Common myeloid progenitor, CD34-positive (primary cell): ENCODE results near the gene BRF1.
A peak's percentile ranks its signal among the peaks of the same experiment; 100 is the strongest.

Source experiments
- CTCF ChIA-PET: fragments of 350-600 bp; sonication (Branson Sonifier 250); formaldehyde crosslinking; loops from one replicate; lab custom pipeline; 2021; ENCODE audit warnings: antibody characterized with exemption; lab: Charles Lee
- POLR2A ChIA-PET: fragments of 350-600 bp; sonication (Branson Sonifier 250); formaldehyde crosslinking; loops from one replicate; lab custom pipeline; 2021; ENCODE audit warnings: antibody characterized with exemption; lab: Charles Lee
- DNase-seq, 3 donors: peaks; one replicate each; pipeline versions ENCODE4 v3.0.0 to v3.0.0-alpha.2; 2013
- H3K27ac ChIP-seq, 2 experiments: 1 replicate in 1 of 2; 2 replicates in 1 of 2; pipeline ENCODE4 v1.7.0; 2013; ENCODE audit warnings: inconsistent platforms in 2 of 2, low read length in 2 of 2, mild to moderate bottlenecking in 2 of 2, low read depth in 1 of 2, moderate library complexity in 1 of 2; ENCODE audit not compliant: severe bottlenecking in 2 of 2, insufficient read depth in 1 of 2, poor library complexity in 1 of 2
- H3K27me3 ChIP-seq, 5 experiments: replicated peaks in 2 of 5; 1 replicate in 3 of 5; 2 replicates in 2 of 5; pipeline versions ENCODE4 v1.6.1 to v1.7.0; 2013; ENCODE audit warnings: low read length in 4 of 5, mild to moderate bottlenecking in 2 of 5, moderate library complexity in 2 of 5, inconsistent platforms in 1 of 5; ENCODE audit not compliant: insufficient read depth in 5 of 5, control insufficient read depth in 4 of 5
- H3K36me3 ChIP-seq, 4 experiments: 1 replicate in 2 of 4; 2 replicates in 2 of 4; pipeline versions ENCODE4 v1.6.1 to v1.7.0; 2013; ENCODE audit warnings: low read length in 3 of 4, control low read depth in 1 of 4, mild to moderate bottlenecking in 1 of 4; ENCODE audit not compliant: control insufficient read depth in 4 of 4, insufficient read depth in 4 of 4
- H3K4me1 ChIP-seq, 4 experiments: 1 replicate in 3 of 4; 2 replicates in 1 of 4; pipeline versions ENCODE4 v1.6.1 to v1.7.1; 2013; ENCODE audit warnings: low read length in 3 of 4, mild to moderate bottlenecking in 3 of 4, control low read depth in 1 of 4, inconsistent platforms in 1 of 4, moderate library complexity in 1 of 4; ENCODE audit not compliant: control insufficient read depth in 4 of 4, insufficient read depth in 4 of 4; ENCODE audit errors: control extremely low read depth in 1 of 4
- H3K4me3 ChIP-seq, 7 experiments: 1 replicate in 4 of 7; 2 replicates in 3 of 7; pipeline versions ENCODE4 v1.5.1 to v1.7.0; 2013; ENCODE audit warnings: mild to moderate bottlenecking in 7 of 7, low read length in 6 of 7, moderate library complexity in 6 of 7, inconsistent platforms in 2 of 7, low read depth in 2 of 7, control low read depth in 1 of 7; ENCODE audit not compliant: insufficient read depth in 4 of 7, control insufficient read depth in 1 of 7; ENCODE audit errors: extremely low read depth in 1 of 7
- H3K9me3 ChIP-seq, 5 experiments: 1 replicate in 4 of 5; 2 replicates in 1 of 5; pipeline versions ENCODE4 v1.6.1 to v1.7.1; 2013; ENCODE audit warnings: low read length in 4 of 5, mild to moderate bottlenecking in 2 of 5, inconsistent platforms in 1 of 5, low read depth in 1 of 5, moderate library complexity in 1 of 5; ENCODE audit not compliant: control insufficient read depth in 4 of 5, insufficient read depth in 2 of 5; ENCODE audit errors: control extremely low read depth in 1 of 5
- WGBS: methylation state at CpG from one replicate; pipeline ENCODE4 v1.1.5; 2013; ENCODE audit not compliant: insufficient coverage; 5-methylcytosine and 5-hydroxymethylcytosine counted together

BRF1 gene

DNA sequence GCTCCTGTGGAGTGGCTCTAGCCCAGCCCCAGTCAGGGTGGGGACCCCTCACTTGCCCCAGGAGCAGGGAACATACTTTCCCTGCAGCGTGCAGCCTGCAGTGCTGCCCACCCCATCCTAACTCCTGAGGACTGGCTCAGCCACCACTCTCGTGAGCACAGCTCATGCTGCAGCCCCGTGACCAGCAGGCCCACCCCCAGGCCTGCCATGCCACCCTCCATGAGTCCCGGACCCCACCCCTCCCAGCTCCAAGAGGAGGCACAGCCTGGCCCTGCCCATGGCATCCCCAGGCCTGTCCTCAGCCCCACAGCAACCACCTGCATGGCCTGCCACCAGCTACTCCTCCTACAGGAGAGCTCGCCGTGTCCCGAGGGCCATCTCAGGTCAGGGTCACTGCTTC lies 128.3 kb downstream of the BRF1 start:
- no peaks in the 10 kb centered on the region for H3K36me3 ChIP-seq
- peaks cover 0 to 59% (median 54%) of the 10 kb centered on the region in 4 experiments for H3K4me1 ChIP-seq
- no peak for DNase-seq
- H3K9me3 ChIP-seq, result no peaks in the 10 kb centered on the region
- no peak overlapping the region for H3K27ac ChIP-seq
- ChIA-PET CTCF (interaction anchor here (1.1 to 18.8 kb wide), 3 partner anchors 9 to 28 kb away, joined by 4 to 248 read pairs (median 4); no protein-coding TSS in a partner anchor), POLR2A (no interaction called here)
- H3K4me3 ChIP-seq, result no peak overlapping the region
- H3K27me3 ChIP-seq, result peaks cover 0 to 41% (median 23%) of the 10 kb centered on the region in 5 experiments
- 79% methylated on average over 6 of the region's 7 CpGs for WGBS

DNA sequence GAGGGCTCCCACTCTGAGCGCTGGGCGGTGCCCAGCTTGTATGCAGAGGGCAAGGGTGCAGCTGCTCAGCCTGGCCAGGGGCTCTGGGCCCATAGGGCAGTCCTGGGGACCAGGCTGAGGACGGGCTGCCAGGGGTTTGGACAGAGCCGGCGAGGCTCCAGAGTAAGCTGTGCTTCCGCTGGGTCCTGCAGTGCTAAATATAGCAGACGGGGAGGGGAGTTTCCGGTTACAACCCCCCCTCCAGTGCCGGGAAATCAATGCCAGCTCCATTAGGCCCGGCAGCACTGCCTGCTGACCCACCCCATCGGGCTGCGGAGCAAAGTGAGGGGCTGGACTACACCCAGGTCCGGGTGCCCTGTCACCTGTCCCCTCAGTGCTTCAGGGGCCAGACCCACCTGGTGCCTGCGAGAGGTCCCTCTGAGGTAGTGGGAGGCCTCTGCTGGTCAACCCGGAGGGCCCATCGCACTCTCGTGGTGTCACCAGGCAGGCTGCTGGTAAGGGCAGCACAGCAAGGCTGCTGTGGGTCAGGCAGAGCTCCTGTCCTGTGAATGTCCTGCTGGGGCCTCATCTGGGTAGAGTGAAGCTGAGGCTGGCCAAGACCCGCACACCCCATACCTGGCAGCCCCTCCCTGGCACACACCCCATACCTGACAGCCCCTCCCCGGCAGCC lies 129.7 kb downstream of the BRF1 start:
- Histone ChIP-seq H3K9me3 (no peaks in the 10 kb centered on the region), H3K4me1 (peaks cover 0 to 62% (median 54%) of the 10 kb centered on the region in 4 experiments), H3K27ac (no peak overlapping the region), H3K27me3 (peaks cover 0 to 53% (median 31%) of the 10 kb centered on the region in 5 experiments), H3K4me3 (peak overlapping the region in 3 of 7 experiments; percentile 6 to 38 (median 19)), H3K36me3 (no peaks in the 10 kb centered on the region)
- ChIA-PET POLR2A (interaction anchor here (0.6 to 0.9 kb wide), 2 partner anchors 12 to 130 kb away, joined by 3 read pairs; partner anchors contain the start of gene BRF1), CTCF (interaction anchor here (1.1 to 18.8 kb wide), 3 partner anchors 9 to 81 kb away, joined by 4 to 248 read pairs (median 15); no protein-coding TSS in a partner anchor)
- 20% methylated on average over 15 of the region's 19 CpGs for WGBS
- DNase-seq, result no peak

DNA sequence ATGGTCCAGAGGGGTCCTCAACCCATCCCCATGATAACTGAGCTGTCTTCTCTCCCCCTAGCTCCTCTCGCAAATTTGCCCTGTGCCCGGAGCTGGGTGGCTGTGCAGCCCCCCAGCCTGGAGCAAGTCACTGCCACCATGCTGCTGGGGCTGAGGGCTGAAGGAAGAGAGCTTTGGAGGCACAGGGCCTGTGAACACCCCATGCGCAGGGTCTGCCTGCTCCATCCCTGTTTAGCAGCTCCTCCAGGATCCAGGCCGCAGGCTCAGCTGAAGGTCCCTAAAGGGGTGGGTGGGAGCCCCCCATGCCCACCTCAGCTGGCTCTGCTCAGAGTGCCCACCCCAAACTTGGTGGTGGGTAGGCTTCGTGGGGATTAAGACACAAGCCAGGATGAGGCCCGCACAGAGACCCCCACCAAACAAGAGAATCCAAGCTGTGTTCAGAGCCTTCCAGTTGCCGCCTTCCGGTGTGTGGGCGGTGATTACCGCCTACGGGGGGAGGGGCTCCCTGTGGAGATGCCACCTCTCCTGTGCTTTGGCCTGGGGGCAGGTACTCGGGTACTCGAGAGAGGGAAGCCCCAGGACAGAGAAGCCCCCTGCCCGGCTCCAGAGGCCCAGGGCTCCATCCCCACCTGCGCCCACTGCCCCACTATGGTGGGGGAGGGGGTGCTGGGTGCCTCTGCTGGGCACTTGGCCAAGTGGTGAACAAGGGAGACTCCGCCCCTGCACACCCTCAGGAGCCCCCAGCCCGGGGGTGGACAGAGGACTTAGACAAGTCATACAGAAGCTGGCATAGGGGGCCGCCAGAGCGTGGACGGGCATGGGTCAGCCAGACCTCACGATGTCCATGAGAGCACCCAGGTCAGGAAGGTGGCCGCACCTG lies 130.8 kb downstream of the BRF1 start:
- Histone ChIP-seq H3K27ac (no peak overlapping the region), H3K36me3 (no peaks in the 10 kb centered on the region), H3K27me3 (peaks cover 0 to 56% (median 30%) of the 10 kb centered on the region in 5 experiments), H3K9me3 (no peaks in the 10 kb centered on the region), H3K4me3 (no peak overlapping the region), H3K4me1 (peaks cover 0 to 53% (median 46%) of the 10 kb centered on the region in 4 experiments)
- WGBS, result 74% methylated on average over 18 of the region's 22 CpGs
- no peak for DNase-seq
- CTCF ChIA-PET, result interaction anchor here (0.9 to 18.8 kb wide), 8 partner anchors 10 to 121 kb away, joined by 3 to 248 read pairs (median 6); partner anchors contain the start of gene NUDT14
- POLR2A ChIA-PET, result interaction anchor here (0.6 to 0.9 kb wide), 3 partner anchors 119 to 131 kb away, joined by 3 to 5 read pairs (median 3); partner anchors contain the start of gene BRF1

DNA sequence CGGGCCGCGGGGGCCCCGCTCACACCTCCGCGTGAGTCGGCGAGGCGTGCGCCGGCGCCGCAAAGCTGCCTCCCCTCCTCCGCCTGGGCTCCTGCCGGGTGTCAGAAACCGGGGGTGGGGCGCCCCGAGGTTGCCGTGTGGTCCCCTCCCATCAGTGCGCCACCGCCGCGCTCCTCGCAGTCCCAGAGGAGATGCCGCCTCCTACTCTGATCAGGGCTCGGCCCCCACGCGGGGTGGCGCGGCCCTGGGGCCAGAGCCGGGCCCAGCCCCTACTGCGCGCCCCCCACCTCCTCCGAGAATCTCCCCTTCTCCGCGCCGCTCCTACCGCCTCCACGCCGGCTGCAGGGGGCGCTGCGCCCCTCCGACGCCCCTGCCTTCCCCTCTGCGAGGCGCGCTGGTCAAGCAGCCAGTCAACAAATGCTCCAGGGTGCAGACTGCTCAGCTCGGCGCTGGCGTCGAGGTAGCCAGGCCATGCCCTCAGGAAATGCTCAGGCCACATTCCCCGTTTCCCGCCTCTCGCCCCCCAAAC lies 131.8 kb downstream of the BRF1 start:
- Histone ChIP-seq H3K4me1 (peaks cover 0 to 44% (median 36%) of the 10 kb centered on the region in 4 experiments), H3K36me3 (no peaks in the 10 kb centered on the region), H3K27ac (no peak overlapping the region), H3K4me3 (peak overlapping the region in 3 of 7 experiments; percentile 15 to 52 (median 50)), H3K9me3 (no peaks in the 10 kb centered on the region), H3K27me3 (peaks cover 0 to 56% (median 31%) of the 10 kb centered on the region in 5 experiments)
- peak; percentile 27 to 46 (median 36) for DNase-seq
- ChIA-PET POLR2A (interaction anchor here (0.7 kb wide), 1 partner anchor 132 kb away, joined by 5 read pairs; no protein-coding TSS in a partner anchor), CTCF (interaction anchor here (0.9 to 18.8 kb wide), 7 partner anchors 11 to 122 kb away, joined by 3 to 248 read pairs (median 6); partner anchors contain the start of gene NUDT14)
- 0% methylated on average over 45 of the region's 54 CpGs for WGBS

DNA sequence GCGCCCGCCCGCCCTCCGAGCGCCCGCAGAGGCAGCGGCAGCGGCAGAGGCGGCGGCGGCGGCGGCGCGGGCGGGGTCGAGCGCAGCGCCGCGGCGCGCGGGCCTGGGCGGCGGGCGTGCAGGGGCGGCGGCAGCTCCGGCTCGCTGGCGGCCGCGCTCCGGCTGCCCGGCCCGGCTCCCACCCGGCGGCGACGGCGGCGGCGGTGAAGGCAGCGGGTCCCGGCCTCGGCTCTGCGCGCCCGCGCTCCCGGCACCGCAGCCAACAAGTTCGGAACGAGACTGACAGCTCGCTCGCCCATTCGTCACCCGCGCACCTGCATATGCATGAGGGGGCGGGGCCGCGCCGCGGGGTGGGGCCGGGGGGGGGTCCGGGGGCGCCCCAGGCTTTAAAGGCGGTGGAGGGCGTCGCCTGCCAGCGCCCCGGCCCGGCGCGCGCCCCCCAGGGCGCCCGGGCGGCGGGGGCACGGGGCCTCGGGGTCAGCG lies 132.3 kb downstream of the BRF1 start, which contains the start of gene JAG2:
Gene JAG2, minus strand, starts transcription at position 281 of the 483 bp plus-strand sequence. CDS start 356 bp downstream, outside the sequence.
- CTCF ChIA-PET, result interaction anchor here (1.3 to 18.8 kb wide), 5 partner anchors 11 to 122 kb away, joined by 4 to 248 read pairs (median 6); no protein-coding TSS in a partner anchor
- no peaks in the 10 kb centered on the region for H3K9me3 ChIP-seq
- H3K27ac ChIP-seq, result no peak within 1 kb of the TSS
- peaks cover 0 to 39% (median 31%) of the 10 kb centered on the region in 4 experiments for H3K4me1 ChIP-seq
- H3K27me3 ChIP-seq, result peaks cover 0 to 56% (median 30%) of the 10 kb centered on the region in 5 experiments
- H3K4me3 ChIP-seq, result peak within 1 kb of the TSS in 6 of 7 experiments; percentile 15 to 57 (median 32)
- peak in 2 of 3 donors; percentile 39 to 43 for DNase-seq
- 0% methylated on average over 38 of the region's 84 CpGs for WGBS
- no peaks in the 10 kb centered on the region for H3K36me3 ChIP-seq
- POLR2A ChIA-PET, result no interaction called here

DNA sequence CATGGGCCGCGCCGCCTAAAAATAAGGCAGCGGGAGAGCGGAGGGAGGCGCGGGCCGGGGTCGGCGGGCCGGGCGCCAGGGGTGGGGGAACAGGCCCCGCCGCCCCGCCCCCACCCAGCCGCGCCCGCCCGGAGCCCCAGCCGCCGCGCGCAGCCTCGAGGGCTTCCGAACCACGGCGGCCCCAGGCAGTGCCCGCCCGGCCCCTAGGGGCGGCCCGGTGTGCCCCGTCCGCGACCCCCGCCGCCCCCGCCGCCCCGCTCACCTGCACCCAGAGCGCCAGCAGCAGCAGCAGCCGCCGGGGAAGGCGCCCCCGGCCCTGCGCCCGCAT lies 132.7 kb downstream of the BRF1 start:
- WGBS, result 0% methylated on average over 25 of the region's 46 CpGs
- ChIA-PET POLR2A (interaction anchor here (1.7 kb wide), 1 partner anchor 12 kb away, joined by 3 read pairs; no protein-coding TSS in a partner anchor), CTCF (interaction anchor here (1.6 to 18.8 kb wide), 2 partner anchors 32 to 77 kb away, joined by 4 to 248 read pairs; no protein-coding TSS in a partner anchor)
- H3K27ac ChIP-seq, result no peak overlapping the region
- peaks cover 0 to 56% (median 27%) of the 10 kb centered on the region in 5 experiments for H3K27me3 ChIP-seq
- H3K4me3 ChIP-seq, result peak overlapping the region in 4 of 7 experiments; percentile 30 to 57 (median 36)
- no peaks in the 10 kb centered on the region for H3K9me3 ChIP-seq
- DNase-seq, result no peak
- H3K4me1 ChIP-seq, result peaks cover 0 to 37% (median 31%) of the 10 kb centered on the region in 4 experiments
- H3K36me3 ChIP-seq, result no peaks in the 10 kb centered on the region
